OCI-LY3 (cell line): ENCODE data around the gene LRRC26.

ENCODE experiments used
- H2AFZ ChIP-seq: fragments of 200-600, 300-600 bp; shearing (Covaris generic); 2 replicates; pipeline ENCODE4 v1.6.0; 2014; ENCODE audit warnings: antibody characterized with exemption, low read depth, low read length
- H3K27ac ChIP-seq: fragments of 200-600, 300-600 bp; sonication (generic); 2 replicates; pipeline ENCODE4 v1.5.1; 2014; ENCODE audit warnings: mild to moderate bottlenecking, low read length, moderate library complexity, mixed read lengths
- H3K27me3 ChIP-seq: fragments of 200-600, 300-600 bp; sonication (generic); 2 replicates; pipeline ENCODE4 v1.6.1; 2014; ENCODE audit warnings: low read depth, low read length, mixed read lengths
- H3K36me3 ChIP-seq: fragments of 200-600, 300-600 bp; sonication (generic); replicated peaks from 2 replicates; pipeline ENCODE3; 2014; ENCODE audit warnings: low read depth, low read length, mixed read lengths
- H3K4me1 ChIP-seq: fragments of 300-600, 200-600 bp; sonication (generic); 2 replicates; pipeline ENCODE4 v1.6.1; 2014; ENCODE audit warnings: low read length, mixed read lengths
- H3K4me2 ChIP-seq: fragments of 200-600, 300-600 bp; sonication (generic); 2 replicates; pipeline ENCODE4 v1.6.1; 2014; ENCODE audit warnings: low read length, mixed read lengths
- H3K4me3 ChIP-seq: fragments of 300-600, 200-600 bp; sonication (generic); 2 replicates; pipeline ENCODE4 v1.5.1; 2014; ENCODE audit warnings: antibody characterized with exemption, mild to moderate bottlenecking, low read length, moderate library complexity
- H3K79me2 ChIP-seq: fragments of 300-600, 200-600 bp; shearing (Covaris generic); 2 replicates; pipeline ENCODE4 v1.6.1; 2014; ENCODE audit warnings: mild to moderate bottlenecking, low read length, mixed read lengths
- H3K9ac ChIP-seq: fragments of 300-600, 200-600 bp; shearing (Covaris generic); 2 replicates; pipeline ENCODE4 v1.6.0; 2014; ENCODE audit warnings: mild to moderate bottlenecking, low read length, moderate library complexity
- H3K9me3 ChIP-seq: fragments of 200-600, 300-600 bp; shearing (Covaris generic); 2 replicates; pipeline ENCODE4 v1.6.1; 2014; ENCODE audit warnings: low read length, mixed read lengths; ENCODE audit not compliant: insufficient read depth
- H4K20me1 ChIP-seq: fragments of 200-600, 300-600 bp; sonication (generic); 2 replicates; pipeline ENCODE4 v1.6.1; 2016; ENCODE audit warnings: low read length, mixed read lengths; ENCODE audit not compliant: insufficient read depth
- CTCF ChIP-seq: fragments of 200-600, 300-600 bp; sonication (generic); IDR thresholded peaks from 2 replicates; pipeline ENCODE4 v1.5.1; 2014; ENCODE audit warnings: antibody characterized with exemption, low read length, low read depth
- EZH2phosphoT487 ChIP-seq: fragments of 200-600 bp; shearing (Covaris generic); IDR thresholded peaks from 2 replicates; pipeline ENCODE4 v1.6.1; 2018; ENCODE audit warnings: antibody characterized with exemption, mixed run types, low read depth

Gene LRRC26

GRCh38 chr9:137216188-137216965 lies 46.5 kb upstream of the LRRC26 start:
- no peak for TF ChIP-seq EZH2phosphoT487
- no peak for TF ChIP-seq CTCF
- Histone ChIP-seq H3K36me3 (no peaks in the 10 kb centered on the region), H4K20me1 (no peaks in the 10 kb centered on the region), H3K9me3 (no peaks in the 10 kb centered on the region), H3K27ac (no peak overlapping the region), H3K9ac (no peak overlapping the region), H3K79me2 (no peaks in the 10 kb centered on the region), H3K4me3 (no peak overlapping the region), H3K4me2 (no peak overlapping the region), H3K27me3 (no peaks in the 10 kb centered on the region), H2AFZ (no peak overlapping the region), H3K4me1 (no peaks in the 10 kb centered on the region)

- H2AFZ ChIP-seq, result no peak overlapping the region
- H3K9ac ChIP-seq, result no peak overlapping the region
- TF ChIP-seq EZH2phosphoT487 (no peak), CTCF (no peak)
- no peak overlapping the region for H3K4me3 ChIP-seq
- H3K27me3 ChIP-seq, result no peaks in the 10 kb centered on the region
- no peaks in the 10 kb centered on the region for H3K9me3 ChIP-seq
- no peaks in the 10 kb centered on the region for H4K20me1 ChIP-seq
- no peak overlapping the region for H3K4me2 ChIP-seq
- no peak overlapping the region for H3K27ac ChIP-seq
- no peaks in the 10 kb centered on the region for H3K79me2 ChIP-seq
- no peaks in the 10 kb centered on the region for H3K4me1 ChIP-seq
- H3K36me3 ChIP-seq, result no peaks in the 10 kb centered on the region
Observed at GRCh38 chr9:137215196-137215986, 45.5 kb upstream of the LRRC26 start.

GRCh38 chr9:137214620-137215019 lies 44.8 kb upstream of the LRRC26 start:
- no peak overlapping the region for H3K4me2 ChIP-seq
- H3K4me3 ChIP-seq, result no peak overlapping the region
- H3K79me2 ChIP-seq, result no peaks in the 10 kb centered on the region
- H3K4me1 ChIP-seq, result no peaks in the 10 kb centered on the region
- no peaks in the 10 kb centered on the region for H3K27me3 ChIP-seq
- peaks cover 5% of the 10 kb centered on the region for H3K36me3 ChIP-seq
- TF ChIP-seq EZH2phosphoT487 (no peak), CTCF (no peak)
- no peak overlapping the region for H2AFZ ChIP-seq
- H4K20me1 ChIP-seq, result no peaks in the 10 kb centered on the region
- no peak overlapping the region for H3K9ac ChIP-seq
- H3K9me3 ChIP-seq, result no peaks in the 10 kb centered on the region
- H3K27ac ChIP-seq, result no peak overlapping the region
